A549 treated with AZD2906 at 1 μM for 4 hours (cell line): ENCODE measurements around the gene YIF1B. TPM values are rescaled to one million over a fixed set of nuclear protein-coding genes. Genes with fewer than 3 reads are reported as not detected.

Source experiments
- total RNA-seq: library from RNA; stranded (reverse); fragments of 200-300 nt; extraction: Qiagen RNA extraction; gene quantifications from 5 replicates; pipeline ENCODE4 v1.2.3, GENCODE V29; 2022

The YIF1B gene, protein sequence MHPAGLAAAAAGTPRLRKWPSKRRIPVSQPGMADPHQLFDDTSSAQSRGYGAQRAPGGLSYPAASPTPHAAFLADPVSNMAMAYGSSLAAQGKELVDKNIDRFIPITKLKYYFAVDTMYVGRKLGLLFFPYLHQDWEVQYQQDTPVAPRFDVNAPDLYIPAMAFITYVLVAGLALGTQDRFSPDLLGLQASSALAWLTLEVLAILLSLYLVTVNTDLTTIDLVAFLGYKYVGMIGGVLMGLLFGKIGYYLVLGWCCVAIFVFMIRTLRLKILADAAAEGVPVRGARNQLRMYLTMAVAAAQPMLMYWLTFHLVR
- 98.9 to 139 TPM (median 135 TPM) in 5 replicates for total RNA-seq

GRCh38 chr19:38315657-38316476 lies at the start of gene YIF1B:
TSS of gene YIF1B (minus strand) at chr19:38315947. CDS start at chr19:38315917, 30 bp downstream.

DNA sequence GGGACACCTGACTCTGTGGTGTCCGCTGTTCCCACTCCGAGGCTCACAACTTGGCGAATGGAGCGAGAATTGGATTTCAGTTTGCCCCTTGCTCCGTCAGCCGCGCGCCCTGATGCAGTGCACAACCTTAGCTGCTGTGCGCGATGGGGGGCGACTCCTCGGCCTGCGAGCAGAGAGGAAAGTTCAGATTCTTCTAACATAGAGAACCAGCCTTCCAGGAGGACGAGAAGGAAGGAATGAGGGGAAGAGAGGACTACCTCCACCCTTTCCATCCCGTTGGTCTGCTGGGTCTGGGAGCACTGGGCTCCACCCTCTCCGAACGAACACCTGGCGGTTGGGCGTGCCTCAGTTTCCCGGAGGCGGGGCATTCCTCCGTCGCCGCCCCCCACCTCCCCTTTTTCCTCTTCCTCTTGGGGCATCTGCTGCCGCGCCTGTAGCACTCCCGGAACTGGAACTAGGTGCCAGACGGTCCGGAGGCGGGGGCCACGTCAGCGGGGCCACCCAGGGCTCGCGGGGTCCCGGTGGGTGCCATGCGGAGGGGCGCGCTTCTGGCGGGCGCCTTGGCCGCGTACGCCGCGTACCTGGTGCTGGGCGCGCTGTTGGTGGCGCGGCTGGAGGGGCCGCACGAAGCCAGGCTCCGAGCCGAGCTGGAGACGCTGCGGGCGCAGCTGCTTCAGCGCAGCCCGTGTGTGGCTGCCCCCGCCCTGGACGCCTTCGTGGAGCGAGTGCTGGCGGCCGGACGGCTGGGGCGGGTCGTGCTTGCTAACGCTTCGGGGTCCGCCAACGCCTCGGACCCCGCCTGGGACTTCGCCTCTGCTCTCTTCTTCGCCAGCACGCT lies 3.9 kb upstream of the YIF1B start, which contains the start of gene KCNK6:
KCNK6 (plus strand) TSS at position 425 of the 838 bp plus-strand sequence; CDS start at position 531, 106 bp downstream.

GRCh38 chr19:38303517-38304351 lies 12.0 kb downstream of the YIF1B start, which contains the start of gene C19orf33:
TSS of gene C19orf33 (plus strand) at chr19:38304251. CDS start at chr19:38304262, 11 bp downstream.

DNA sequence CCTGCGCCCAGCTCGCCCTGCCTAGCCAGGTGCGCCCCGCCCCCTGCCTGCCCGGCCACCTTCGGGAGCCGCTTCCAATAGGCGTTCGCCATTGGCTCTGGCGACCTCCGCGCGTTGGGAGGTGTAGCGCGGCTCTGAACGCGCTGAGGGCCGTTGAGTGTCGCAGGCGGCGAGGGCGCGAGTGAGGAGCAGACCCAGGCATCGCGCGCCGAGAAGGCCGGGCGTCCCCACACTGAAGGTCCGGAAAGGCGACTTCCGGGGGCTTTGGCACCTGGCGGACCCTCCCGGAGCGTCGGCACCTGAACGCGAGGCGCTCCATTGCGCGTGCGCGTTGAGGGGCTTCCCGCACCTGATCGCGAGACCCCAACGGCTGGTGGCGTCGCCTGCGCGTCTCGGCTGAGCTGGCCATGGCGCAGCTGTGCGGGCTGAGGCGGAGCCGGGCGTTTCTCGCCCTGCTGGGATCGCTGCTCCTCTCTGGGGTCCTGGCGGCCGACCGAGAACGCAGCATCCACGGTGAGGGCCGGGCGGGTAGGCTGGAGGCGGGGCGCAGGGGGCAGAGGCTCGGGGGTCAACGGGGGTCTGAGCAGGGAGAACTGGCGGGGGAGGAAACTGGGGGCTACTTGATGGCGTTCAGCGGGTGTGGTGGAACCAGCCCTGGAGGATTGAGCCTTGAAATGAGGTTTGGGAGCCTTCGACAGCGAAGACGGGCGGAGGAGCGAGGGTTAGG lies 51.1 kb downstream of the YIF1B start, which contains the start of gene SPINT2:
SPINT2 (plus strand) TSS at position 88 of the 727 bp plus-strand sequence; CDS start at position 408, 320 bp downstream.

Other genes with a start within 250 kb of the YIF1B start
- gene DPF1, start 91.7 kb downstream of the YIF1B start, total RNA-seq, result 4.3 to 5.4 TPM (median 4.4 TPM) in 5 replicates
- 68.5 to 97.3 TPM (median 92.1 TPM) in 5 replicates for gene PPP1R14A, start 59.6 kb downstream of the YIF1B start, total RNA-seq
- gene SPINT2, start 51.4 kb downstream of the YIF1B start, total RNA-seq, result 232 to 335 TPM (median 321 TPM) in 5 replicates
- 584 to 802 TPM (median 695 TPM) in 5 replicates for gene C19orf33, start 11.7 kb downstream of the YIF1B start, total RNA-seq
- gene KCNK6, start 3.9 kb upstream of the YIF1B start, total RNA-seq, result 4.0 to 5.0 TPM (median 4.8 TPM) in 5 replicates
- gene CATSPERG, start 19.9 kb upstream of the YIF1B start, total RNA-seq, result 0.29 to 1.2 TPM (median 1.0 TPM) in 5 replicates
- 460 to 520 TPM (median 485 TPM) in 5 replicates for gene PSMD8, start 58.6 kb upstream of the YIF1B start, total RNA-seq
- gene GGN, start 72.1 kb upstream of the YIF1B start, total RNA-seq, result 0.14 to 0.65 TPM (median 0.49 TPM) in 5 replicates
- gene SPRED3, start 72.8 kb upstream of the YIF1B start, total RNA-seq, result 1.9 to 2.8 TPM (median 2.2 TPM) in 5 replicates
- gene FAM98C, start 87.1 kb upstream of the YIF1B start, total RNA-seq, result 16.4 to 27.4 TPM (median 27.1 TPM) in 5 replicates
- gene RASGRP4, start 110.3 kb upstream of the YIF1B start, total RNA-seq, result 0.03 to 0.09 TPM (median 0.07 TPM) in 5 replicates
- gene RYR1, start 117.7 kb upstream of the YIF1B start, total RNA-seq, result 4.9 to 6.4 TPM (median 6.1 TPM) in 5 replicates